Caco-2 (cell line): ENCODE results near the gene COL24A1. TPM values are rescaled to one million over a fixed set of nuclear protein-coding genes. Genes with fewer than 3 reads are reported as not detected.

ENCODE experiments used
- BruUV-seq: library from RNA; stranded (reverse); fragments of 400-500 nt; replicated peaks from 2 replicates; lab custom pipeline; 2021; lab: Mats Ljungman, UMichigan
- CTCF ChIA-PET: fragments of 300-600 bp; sonication (Branson Sonifier 250); formaldehyde crosslinking; loops from one replicate; lab custom pipeline; 2022; ENCODE audit warnings: antibody characterized with exemption; lab: Charles Lee
- POLR2A ChIA-PET: fragments of 300-600 bp; sonication (Branson Sonifier 250); formaldehyde crosslinking; loops from one replicate; lab custom pipeline; 2022; ENCODE audit warnings: antibody characterized with exemption; lab: Charles Lee
- DNase-seq, 2 experiments: peaks; one replicate each; pipeline versions ENCODE4 v3.0.0 to v3.0.0-alpha.2; 2020 to 2022
- H3K27me3 ChIP-seq: replicated peaks from 2 replicates; pipeline ENCODE4 v1.6.0; 2011; ENCODE audit warnings: low read length; ENCODE audit not compliant: control insufficient read depth, insufficient read depth
- H3K36me3 ChIP-seq: 2 replicates; pipeline ENCODE4 v1.5.1; 2011; ENCODE audit warnings: low read length; ENCODE audit not compliant: control insufficient read depth, insufficient read depth
- H3K4me1 ChIP-seq: fragments of 250-450 bp; sonication (Bioruptor Pico); 2 replicates; pipeline ENCODE4 v1.5.1; 2020; ENCODE audit warnings: mild to moderate bottlenecking
- H3K4me3 ChIP-seq: 2 replicates; pipeline ENCODE4 v1.5.1; 2011; ENCODE audit warnings: low read depth, mild to moderate bottlenecking, control low read depth, low read length
- H3K9me3 ChIP-seq: fragments of 250-450 bp; sonication (Bioruptor Pico); 2 replicates; pipeline ENCODE4 v1.5.1; 2020; ENCODE audit warnings: mild to moderate bottlenecking, moderate library complexity
- H3K27ac Mint-ChIP-seq: one replicate; pipeline ENCODE4 v1.8.0; 2022; ENCODE audit warnings: mixed read lengths; ENCODE audit not compliant: unreplicated experiment
- H3K27me3 Mint-ChIP-seq: one replicate; pipeline ENCODE4 v1.8.0; 2022; ENCODE audit warnings: mixed read lengths; ENCODE audit not compliant: insufficient read depth, unreplicated experiment
- H3K36me3 Mint-ChIP-seq: one replicate; pipeline ENCODE4 v1.8.0; 2022; ENCODE audit warnings: mild to moderate bottlenecking, mixed read lengths; ENCODE audit not compliant: insufficient read depth, unreplicated experiment
- H3K4me1 Mint-ChIP-seq: one replicate; pipeline ENCODE4 v1.8.0; 2022; ENCODE audit warnings: low read depth, mixed read lengths; ENCODE audit not compliant: unreplicated experiment
- H3K4me3 Mint-ChIP-seq: one replicate; pipeline ENCODE4 v1.8.0; 2022; ENCODE audit warnings: mild to moderate bottlenecking, moderate library complexity, mixed read lengths; ENCODE audit not compliant: unreplicated experiment
- H3K9me3 Mint-ChIP-seq: one replicate; pipeline ENCODE4 v1.8.0; 2022; ENCODE audit warnings: mixed read lengths; ENCODE audit not compliant: unreplicated experiment
- intact Hi-C: fragments of 100-400 bp; cut with micrococcal nuclease; formaldehyde crosslinking; loops from one replicate; pipeline ENCODE4 v1.10.0; 2022; ENCODE audit not compliant: unreplicated experiment
- total RNA-seq: library from RNA; stranded (reverse); gene quantifications from 2 replicates; pipeline ENCODE4 v1.2.3, GENCODE V29; 2022
- TF ChIP-seq, protein P1 (sequence below), 2 experiments: fragments of 200-600 bp in 1 of 2; IDR thresholded peaks; 1 replicate in 1 of 2; 2 replicates in 1 of 2; pipeline versions ENCODE4 v1.5.1 to v1.8.0; 2011 to 2022; ENCODE audit warnings: antibody characterized with exemption in 1 of 2, control low read depth in 1 of 2, inconsistent platforms in 1 of 2, low read depth in 1 of 2, low read length in 1 of 2, mild to moderate bottlenecking in 1 of 2, moderate library complexity in 1 of 2; ENCODE audit not compliant: insufficient read depth in 1 of 2, severe bottlenecking in 1 of 2, unreplicated experiment in 1 of 2

COL24A1 gene
- total RNA-seq, 1 experiment from 2014 or later = 0.07 TPM

DNA sequence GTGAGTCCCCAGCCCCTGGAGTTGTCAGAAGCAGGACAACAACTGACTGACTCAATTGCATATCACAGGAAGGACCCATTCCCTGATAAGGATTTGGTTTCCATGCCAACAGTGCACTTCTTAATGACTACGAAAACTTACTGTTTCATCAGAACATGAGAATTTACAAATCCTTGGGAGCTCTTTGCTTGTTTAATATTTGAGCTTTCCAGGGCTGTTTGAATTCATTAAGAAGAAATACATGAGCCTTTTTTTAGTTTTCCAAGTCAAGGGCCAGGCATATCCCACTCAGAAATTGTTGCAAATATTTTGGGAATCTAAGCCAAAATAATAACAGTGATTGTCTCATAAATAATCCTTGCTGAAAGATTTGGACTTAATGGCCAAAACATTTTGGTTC lies 27.2 kb upstream of the COL24A1 start:
- H3K36me3 Mint-ChIP-seq = no peaks in the 10 kb centered on the region
- peaks cover 9% of the 10 kb centered on the region for H3K27me3 Mint-ChIP-seq
- H3K4me3 Mint-ChIP-seq = no peak overlapping the region
- H3K9me3 ChIP-seq = no peaks in the 10 kb centered on the region
- intact Hi-C loops = no loop called here
- H3K27me3 ChIP-seq = no peaks in the 10 kb centered on the region
- no peaks in the 10 kb centered on the region for H3K4me1 ChIP-seq
- H3K4me1 Mint-ChIP-seq = no peaks in the 10 kb centered on the region
- no peaks in the 10 kb centered on the region for H3K36me3 ChIP-seq
- TF ChIP-seq, protein P1, sequence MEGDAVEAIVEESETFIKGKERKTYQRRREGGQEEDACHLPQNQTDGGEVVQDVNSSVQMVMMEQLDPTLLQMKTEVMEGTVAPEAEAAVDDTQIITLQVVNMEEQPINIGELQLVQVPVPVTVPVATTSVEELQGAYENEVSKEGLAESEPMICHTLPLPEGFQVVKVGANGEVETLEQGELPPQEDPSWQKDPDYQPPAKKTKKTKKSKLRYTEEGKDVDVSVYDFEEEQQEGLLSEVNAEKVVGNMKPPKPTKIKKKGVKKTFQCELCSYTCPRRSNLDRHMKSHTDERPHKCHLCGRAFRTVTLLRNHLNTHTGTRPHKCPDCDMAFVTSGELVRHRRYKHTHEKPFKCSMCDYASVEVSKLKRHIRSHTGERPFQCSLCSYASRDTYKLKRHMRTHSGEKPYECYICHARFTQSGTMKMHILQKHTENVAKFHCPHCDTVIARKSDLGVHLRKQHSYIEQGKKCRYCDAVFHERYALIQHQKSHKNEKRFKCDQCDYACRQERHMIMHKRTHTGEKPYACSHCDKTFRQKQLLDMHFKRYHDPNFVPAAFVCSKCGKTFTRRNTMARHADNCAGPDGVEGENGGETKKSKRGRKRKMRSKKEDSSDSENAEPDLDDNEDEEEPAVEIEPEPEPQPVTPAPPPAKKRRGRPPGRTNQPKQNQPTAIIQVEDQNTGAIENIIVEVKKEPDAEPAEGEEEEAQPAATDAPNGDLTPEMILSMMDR (IDR thresholded peaks at IDR 0.05; ENCODE audit: insufficient read depth in 1 of 2, low read depth in 1 of 2, low read length in 1 of 2, severe bottlenecking in 1 of 2, unreplicated experiment in 1 of 2) = no peak
- ChIA-PET CTCF (no interaction called here), POLR2A (no interaction called here)
- H3K9me3 Mint-ChIP-seq = no peaks in the 10 kb centered on the region
- BruUV-seq = no TSS peak
- no peak overlapping the region for H3K4me3 ChIP-seq
- no peak overlapping the region for H3K27ac Mint-ChIP-seq
- no peak for DNase-seq

- Mint-ChIP-seq H3K27me3 (peaks cover 3% of the 10 kb centered on the region), H3K4me3 (no peak overlapping the region), H3K9me3 (no peaks in the 10 kb centered on the region), H3K36me3 (no peaks in the 10 kb centered on the region), H3K27ac (no peak overlapping the region), H3K4me1 (no peaks in the 10 kb centered on the region)
- DNase-seq = no peak
- no peaks in the 10 kb centered on the region for H3K9me3 ChIP-seq
- TF ChIP-seq, protein P1 (IDR thresholded peaks at IDR 0.05; ENCODE audit: insufficient read depth in 1 of 2, low read depth in 1 of 2, low read length in 1 of 2, severe bottlenecking in 1 of 2, unreplicated experiment in 1 of 2) = no peak
- intact Hi-C loops = no loop called here
- H3K27me3 ChIP-seq = no peaks in the 10 kb centered on the region
- BruUV-seq = no TSS peak
- ChIA-PET POLR2A (no interaction called here), CTCF (no interaction called here)
- no peak overlapping the region for H3K4me3 ChIP-seq
- H3K36me3 ChIP-seq = no peaks in the 10 kb centered on the region
- H3K4me1 ChIP-seq = no peaks in the 10 kb centered on the region
Observed at GRCh38 chr1:86176226-86176625, 19.7 kb upstream of the COL24A1 start.

DNA sequence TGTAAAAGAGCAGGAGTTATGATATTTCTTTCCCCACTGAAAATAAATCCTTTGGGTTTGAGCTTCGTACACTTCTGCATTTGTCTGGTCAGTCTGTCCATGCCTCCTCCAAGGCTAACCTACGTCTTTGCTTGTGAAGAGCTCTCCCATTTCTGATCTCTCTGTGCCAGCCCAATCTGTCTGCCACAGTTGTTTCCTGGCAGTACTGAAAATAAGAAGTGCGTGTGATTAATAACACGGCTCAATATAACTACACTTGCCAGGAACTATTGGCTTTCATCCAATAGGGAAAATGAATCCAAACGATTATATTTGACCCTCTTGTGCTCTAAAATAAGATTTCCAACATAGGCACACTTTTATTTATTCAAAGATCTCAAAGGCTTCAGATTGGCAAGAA lies 19.2 kb upstream of the COL24A1 start:
- Histone ChIP-seq H3K4me1 (no peaks in the 10 kb centered on the region), H3K4me3 (no peak overlapping the region), H3K27me3 (no peaks in the 10 kb centered on the region), H3K36me3 (no peaks in the 10 kb centered on the region), H3K9me3 (no peaks in the 10 kb centered on the region)
- H3K4me1 Mint-ChIP-seq = no peaks in the 10 kb centered on the region
- POLR2A ChIA-PET = no interaction called here
- no peak overlapping the region for H3K4me3 Mint-ChIP-seq
- TF ChIP-seq, protein P1 (IDR thresholded peaks at IDR 0.05; ENCODE audit: insufficient read depth in 1 of 2, low read depth in 1 of 2, low read length in 1 of 2, severe bottlenecking in 1 of 2, unreplicated experiment in 1 of 2) = no peak
- H3K27me3 Mint-ChIP-seq = peaks cover 3% of the 10 kb centered on the region
- H3K36me3 Mint-ChIP-seq = no peaks in the 10 kb centered on the region
- CTCF ChIA-PET = no interaction called here
- H3K27ac Mint-ChIP-seq = no peak overlapping the region
- BruUV-seq = no TSS peak
- no peak for DNase-seq
- intact Hi-C loops = no loop called here
- H3K9me3 Mint-ChIP-seq = no peaks in the 10 kb centered on the region
